ENCODE data around the gene ARL16. TPM values are rescaled to one million over a fixed set of nuclear protein-coding genes. Genes with fewer than 3 reads are reported as not detected.

Gene ARL16
- total and polyA plus RNA-seq, 2 of the 8 experiments (the other 6 are each of a cell fraction or from before 2014, with no cell fraction given), result 37.0 to 60.8 TPM

DNA sequence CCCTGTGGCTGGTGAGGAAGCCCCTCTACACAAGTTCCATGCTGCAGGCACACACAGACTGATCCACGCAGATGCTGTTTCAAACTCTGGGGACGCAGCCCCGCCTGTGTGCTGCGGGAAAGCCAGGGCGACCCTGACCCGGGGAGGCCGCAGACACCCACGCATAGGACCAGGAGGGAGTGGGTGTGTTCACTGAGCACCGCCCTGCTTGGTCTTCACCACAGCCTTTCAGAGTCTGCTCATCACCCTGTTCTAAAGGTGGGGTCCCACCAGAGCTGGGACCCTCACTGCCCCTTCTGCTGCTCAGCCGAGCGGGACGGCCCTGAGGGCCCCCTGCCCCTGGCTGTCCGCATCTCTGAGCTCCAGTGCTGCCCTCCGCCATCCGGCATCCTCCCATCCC, 39.1 kb downstream of the ARL16 start (continued):
- TF ChIP-seq TBP (IDR thresholded peaks at IDR 0.05; ENCODE audit: low read depth, low read length), result no peak
- no peak for TF ChIP-seq EGR1 (IDR thresholded peaks at IDR 0.05; ENCODE audit: borderline replicate concordance, low read depth, low read length)
- TF ChIP-seq POLR2AphosphoS5 (IDR thresholded peaks at IDR 0.05; ENCODE audit: low read depth, low read length), result no peak
- TF ChIP-seq CBX5 (IDR thresholded peaks at IDR 0.05; ENCODE audit: low read depth, low read length), result no peak
- TF ChIP-seq, protein P1, sequence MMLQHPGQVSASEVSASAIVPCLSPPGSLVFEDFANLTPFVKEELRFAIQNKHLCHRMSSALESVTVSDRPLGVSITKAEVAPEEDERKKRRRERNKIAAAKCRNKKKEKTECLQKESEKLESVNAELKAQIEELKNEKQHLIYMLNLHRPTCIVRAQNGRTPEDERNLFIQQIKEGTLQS (IDR thresholded peaks at IDR 0.05; ENCODE audit: insufficient read depth, low read depth, low read length), result no peak
- TF ChIP-seq, protein P2, sequence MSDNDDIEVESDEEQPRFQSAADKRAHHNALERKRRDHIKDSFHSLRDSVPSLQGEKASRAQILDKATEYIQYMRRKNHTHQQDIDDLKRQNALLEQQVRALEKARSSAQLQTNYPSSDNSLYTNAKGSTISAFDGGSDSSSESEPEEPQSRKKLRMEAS (IDR thresholded peaks at IDR 0.05), result no peak
- no peak for TF ChIP-seq SP1 (IDR thresholded peaks at IDR 0.05; ENCODE audit: low read depth, low read length)
